Smooth muscle cell (in vitro differentiated cells): ENCODE measurements around the gene NCLN. TPM values are rescaled to one million over a fixed set of nuclear protein-coding genes. Genes with fewer than 3 reads are reported as not detected.
A peak's percentile ranks its signal among the peaks of the same experiment; 100 is the strongest.

Experiments used
- DNase-seq: peaks from one replicate; lab custom pipeline; 2025; ENCODE audit not compliant: unreplicated experiment; lab: John Stamatoyannopoulos, UW
- H2AFZ ChIP-seq: fragments of 200-600 bp; sonication (generic); 2 replicates; pipeline ENCODE4 v1.6.0; 2016; ENCODE audit warnings: antibody characterized with exemption, low read depth, mild to moderate bottlenecking
- H3F3A ChIP-seq: fragments of 200-600 bp; sonication (generic); 2 replicates; pipeline ENCODE4 v1.6.0; 2017; ENCODE audit warnings: antibody characterized with exemption, low read depth
- H3K27ac ChIP-seq: fragments of 200-600 bp; sonication (generic); 2 replicates; pipeline ENCODE4 v1.5.1; 2016; ENCODE audit warnings: low read depth, mild to moderate bottlenecking
- H3K27me3 ChIP-seq: fragments of 200-600 bp; sonication (generic); 2 replicates; pipeline ENCODE4 v1.6.1; 2016; ENCODE audit warnings: low read depth, mild to moderate bottlenecking
- H3K36me3 ChIP-seq: fragments of 200-600 bp; sonication (generic); 2 replicates; pipeline ENCODE4 v1.5.1; 2016; ENCODE audit warnings: low read depth
- H3K4me1 ChIP-seq: fragments of 200-600 bp; sonication (generic); 2 replicates; pipeline ENCODE4 v1.5.1; 2016; ENCODE audit warnings: low read depth
- H3K4me2 ChIP-seq: fragments of 200-600 bp; sonication (generic); 2 replicates; pipeline ENCODE4 v1.6.0; 2016; ENCODE audit warnings: mild to moderate bottlenecking
- H3K4me3 ChIP-seq: fragments of 200-600 bp; sonication (generic); 2 replicates; pipeline ENCODE4 v1.5.1; 2016; ENCODE audit warnings: mild to moderate bottlenecking
- H3K79me2 ChIP-seq: fragments of 200-600 bp; sonication (generic); 2 replicates; pipeline ENCODE4 v1.6.0; 2016; ENCODE audit warnings: low read depth, mild to moderate bottlenecking
- H3K9ac ChIP-seq: fragments of 200-600 bp; sonication (generic); 2 replicates; pipeline ENCODE4 v1.6.0; 2016; ENCODE audit warnings: low read depth
- H3K9me3 ChIP-seq: fragments of 200-600 bp; sonication (generic); replicated peaks from 2 replicates; pipeline ENCODE4 v1.5.1; 2016; ENCODE audit warnings: low read depth
- H4K20me1 ChIP-seq: fragments of 200-600 bp; sonication (generic); 2 replicates; pipeline ENCODE4 v1.6.0; 2016; ENCODE audit warnings: low read depth
- CTCF ChIP-seq: fragments of 200-600 bp; sonication (generic); IDR thresholded peaks from 2 replicates; pipeline ENCODE4 v1.5.1; 2017; ENCODE audit warnings: borderline replicate concordance, mild to moderate bottlenecking, antibody characterized with exemption; ENCODE audit not compliant: insufficient read depth, poor library complexity, severe bottlenecking
- WGBS: methylation state at CpG from one replicate; pipeline ENCODE4 v1.1.7; 2016; ENCODE audit warnings: low lambda C conversion rate; 5-methylcytosine and 5-hydroxymethylcytosine counted together
- polyA plus RNA-seq: library from polyadenylated mRNA; unstranded; fragments of >200 nt; fragmentation: Nextera tagmentation; extraction: Ambion mirVana; gene quantifications from 2 replicates; pipeline ENCODE4 v1.2.1, GENCODE V29; 2016
- total RNA-seq: library from RNA; depleted of rRNA; stranded (reverse); fragments of >200 nt; gene quantifications from 2 replicates; pipeline ENCODE4 v1.2.3, GENCODE V29; 2014

The NCLN gene
- 24.2 and 44.5 TPM in 2 replicates for total RNA-seq
- 95.9 and 97.4 TPM in 2 replicates for polyA plus RNA-seq

- peak; percentile 78 for DNase-seq
- Histone ChIP-seq H3K79me2 (peaks cover 45% of the 10 kb centered on the region), H3K4me2 (peak within 1 kb of the TSS; percentile 92), H3K27ac (peak within 1 kb of the TSS; percentile 24), H3K9me3 (no peaks in the 10 kb centered on the region), H3K9ac (peak within 1 kb of the TSS; percentile 80), H2AFZ (peak within 1 kb of the TSS; percentile 93), H3K36me3 (no peaks in the 10 kb centered on the region), H3K27me3 (no peaks in the 10 kb centered on the region), H4K20me1 (peaks cover 20% of the 10 kb centered on the region), H3K4me3 (peak within 1 kb of the TSS; percentile 88), H3F3A (no peaks in the 10 kb centered on the region), H3K4me1 (peaks cover 6% of the 10 kb centered on the region)
- no peak for TF ChIP-seq CTCF
- WGBS = under 1% methylated on average over 60 of the region's 69 CpGs
Observed at GRCh38 chr19:3185461-3186159, at the start of gene NCLN. TSS of gene NCLN (plus strand) at chr19:3185930. CDS start at chr19:3186031, 101 bp downstream.

- no peak within 1 kb of the TSS for H3K4me3 ChIP-seq
- no peaks in the 10 kb centered on the region for H3K36me3 ChIP-seq
- no peak within 1 kb of the TSS for H3K4me2 ChIP-seq
- no peak within 1 kb of the TSS for H3K9ac ChIP-seq
- no peaks in the 10 kb centered on the region for H3K4me1 ChIP-seq
- H3K79me2 ChIP-seq = no peaks in the 10 kb centered on the region
- no peaks in the 10 kb centered on the region for H4K20me1 ChIP-seq
- no peak for DNase-seq
- H3K27me3 ChIP-seq = no peaks in the 10 kb centered on the region
- H3K9me3 ChIP-seq = no peaks in the 10 kb centered on the region
- H3F3A ChIP-seq = no peaks in the 10 kb centered on the region
- H3K27ac ChIP-seq = no peak within 1 kb of the TSS
- WGBS = 90% methylated on average over 30 of the region's 40 CpGs
- TF ChIP-seq CTCF = no peak
- H2AFZ ChIP-seq = no peak within 1 kb of the TSS
Observed at GRCh38 chr19:3135961-3136683, 49.6 kb upstream of the NCLN start, which contains the start of gene GNA15. TSS of gene GNA15 (plus strand) at chr19:3136033. CDS start at chr19:3136451, 418 bp downstream.

- H3F3A ChIP-seq = no peaks in the 10 kb centered on the region
- no peaks in the 10 kb centered on the region for H3K4me1 ChIP-seq
- H3K9ac ChIP-seq = no peak overlapping the region
- no peaks in the 10 kb centered on the region for H3K79me2 ChIP-seq
- DNase-seq = no peak
- H4K20me1 ChIP-seq = no peaks in the 10 kb centered on the region
- H3K27ac ChIP-seq = no peak overlapping the region
- no peaks in the 10 kb centered on the region for H3K36me3 ChIP-seq
- H2AFZ ChIP-seq = no peak overlapping the region
- H3K4me3 ChIP-seq = no peak overlapping the region
- WGBS = 80% methylated on average over 16 of the region's 16 CpGs
- TF ChIP-seq CTCF = no peak
- no peaks in the 10 kb centered on the region for H3K27me3 ChIP-seq
- no peak overlapping the region for H3K4me2 ChIP-seq
- no peaks in the 10 kb centered on the region for H3K9me3 ChIP-seq
Observed at GRCh38 chr19:3136684-3137055, 49.1 kb upstream of the NCLN start.

GRCh38 chr19:3137119-3137518 is 48.6 kb upstream of the NCLN start:
- 87% methylated on average over 7 of the region's 7 CpGs for WGBS

More at GRCh38 chr19:3137119-3137518, 48.6 kb upstream of the NCLN start:
- Histone ChIP-seq H4K20me1 (no peaks in the 10 kb centered on the region), H3K9me3 (no peaks in the 10 kb centered on the region), H2AFZ (no peak overlapping the region), H3K27me3 (no peaks in the 10 kb centered on the region), H3K4me1 (no peaks in the 10 kb centered on the region), H3K9ac (no peak overlapping the region), H3K79me2 (no peaks in the 10 kb centered on the region), H3F3A (no peaks in the 10 kb centered on the region), H3K36me3 (no peaks in the 10 kb centered on the region), H3K4me2 (no peak overlapping the region), H3K4me3 (no peak overlapping the region), H3K27ac (no peak overlapping the region)
- TF ChIP-seq CTCF = no peak
- no peak for DNase-seq
